GM23338 (cell line): ENCODE measurements around the gene SIRT2. TPM values are rescaled to one million over a fixed set of nuclear protein-coding genes. Genes with fewer than 3 reads are reported as not detected.

Experiments
- ATAC-seq: fragments of 200-7000 bp; cut with Tn5 transposase; 3 replicates; pipeline ENCODE4 v1.9.1; 2020
- DNase-seq: peaks from one replicate; pipeline ENCODE4 v3.0.0-alpha.2; 2015; ENCODE audit warnings: low spot score
- H2AFZ ChIP-seq: fragments of 200-600 bp; sonication (generic); 2 replicates; pipeline ENCODE4 v1.8.0; 2016; ENCODE audit warnings: antibody characterized with exemption, mild to moderate bottlenecking, moderate library complexity
- H3F3A ChIP-seq: fragments of 200-600 bp; sonication (generic); replicated peaks from 2 replicates; pipeline ENCODE4 v1.8.0; 2017; ENCODE audit warnings: antibody characterized with exemption, mixed run types, low read depth
- H3K27ac ChIP-seq: fragments of 200-600 bp; sonication (generic); 2 replicates; pipeline ENCODE4 v1.6.1; 2016; ENCODE audit warnings: low read depth
- H3K27me3 ChIP-seq: fragments of 200-600 bp; sonication (generic); 2 replicates; pipeline ENCODE4 v1.8.0; 2016; ENCODE audit warnings: mild to moderate bottlenecking, mixed run types, moderate library complexity; ENCODE audit not compliant: insufficient read depth
- H3K36me3 ChIP-seq: fragments of 200-600 bp; sonication (generic); 2 replicates; pipeline ENCODE4 v1.8.0; 2016; ENCODE audit warnings: mild to moderate bottlenecking; ENCODE audit not compliant: insufficient read depth
- H3K4me1 ChIP-seq: fragments of 200-600 bp; sonication (generic); 2 replicates; pipeline ENCODE4 v1.8.0; 2016; ENCODE audit warnings: mild to moderate bottlenecking, moderate library complexity; ENCODE audit not compliant: insufficient read depth
- H3K4me2 ChIP-seq: fragments of 200-600 bp; sonication (generic); 2 replicates; pipeline ENCODE4 v1.7.1; 2017; ENCODE audit warnings: mixed run types
- H3K4me3 ChIP-seq: fragments of 200-600 bp; sonication (generic); 2 replicates; pipeline ENCODE4 v1.6.1; 2016; ENCODE audit warnings: mixed run types
- H3K79me2 ChIP-seq: fragments of 200-600 bp; sonication (generic); replicated peaks from 2 replicates; pipeline ENCODE4 v1.8.0; 2017; ENCODE audit warnings: mild to moderate bottlenecking; ENCODE audit not compliant: insufficient read depth
- H3K9me2 ChIP-seq: fragments of 200-600 bp; sonication (generic); 2 replicates; pipeline ENCODE4 v1.8.0; 2017; ENCODE audit not compliant: insufficient read depth
- H4K20me1 ChIP-seq: fragments of 200-600 bp; sonication (generic); replicated peaks from 2 replicates; pipeline ENCODE4 v1.8.0; 2017; ENCODE audit warnings: mild to moderate bottlenecking; ENCODE audit not compliant: insufficient read depth
- H3K27ac Mint-ChIP-seq: 2 replicates; pipeline ENCODE4 v1.8.0; 2020; ENCODE audit warnings: inconsistent platforms, mild to moderate bottlenecking, moderate library complexity, mixed read lengths
- H3K27me3 Mint-ChIP-seq: 3 replicates; pipeline ENCODE4 v1.8.0; 2022; ENCODE audit warnings: low read depth, mild to moderate bottlenecking, moderate library complexity, mixed read lengths, inconsistent platforms; ENCODE audit not compliant: insufficient read depth, poor library complexity
- H3K36me3 Mint-ChIP-seq: 3 replicates; pipeline ENCODE4 v1.8.0; 2021; ENCODE audit warnings: low read depth, mild to moderate bottlenecking, inconsistent platforms, moderate library complexity, mixed read lengths
- H3K4me1 Mint-ChIP-seq: 3 replicates; pipeline ENCODE4 v1.8.0; 2020; ENCODE audit warnings: mild to moderate bottlenecking, inconsistent platforms, mixed read lengths
- H3K4me3 Mint-ChIP-seq: 3 replicates; pipeline ENCODE4 v1.8.0; 2021; ENCODE audit warnings: moderate library complexity, mild to moderate bottlenecking, inconsistent platforms, mixed read lengths
- H3K9me3 Mint-ChIP-seq: 3 replicates; pipeline ENCODE4 v1.8.0; 2020; ENCODE audit warnings: moderate library complexity, mild to moderate bottlenecking, inconsistent platforms, mixed read lengths
- CREB1 ChIP-seq: fragments of 250-450 bp; sonication (Bioruptor Pico); IDR thresholded peaks from 2 replicates; pipeline ENCODE4 v1.5.0; 2020; ENCODE audit warnings: low read depth, mild to moderate bottlenecking, moderate library complexity
- EZH2phosphoT487 ChIP-seq: fragments of 200-600 bp; sonication (generic); IDR thresholded peaks from one replicate; pipeline ENCODE4 v1.8.1; 2018; ENCODE audit warnings: antibody characterized with exemption; ENCODE audit not compliant: unreplicated experiment
- JUNB ChIP-seq: IDR thresholded peaks from one replicate; pipeline ENCODE4 v1.6.1; 2016; ENCODE audit warnings: antibody characterized with exemption; ENCODE audit not compliant: unreplicated experiment
- NANOG ChIP-seq: IDR thresholded peaks from 2 replicates; pipeline ENCODE4 v1.6.1; 2016; ENCODE audit warnings: antibody characterized with exemption, borderline replicate concordance
- POLR2AphosphoS5 ChIP-seq: IDR thresholded peaks from 2 replicates; pipeline ENCODE4 v1.6.1; 2016; ENCODE audit warnings: antibody characterized with exemption, low read depth
- STAT1 ChIP-seq: IDR thresholded peaks from one replicate; pipeline ENCODE4 v1.6.1; 2016; ENCODE audit warnings: antibody characterized with exemption; ENCODE audit not compliant: unreplicated experiment
- ZNF331 ChIP-seq: fragments of 250-450 bp; sonication (Bioruptor Pico); IDR thresholded peaks from 2 replicates; pipeline ENCODE4 v1.5.0; 2020; ENCODE audit warnings: low read depth, mild to moderate bottlenecking, moderate library complexity
- polyA plus RNA-seq: library from polyadenylated mRNA; unstranded; fragments of >200 nt; fragmentation: Nextera tagmentation; extraction: Ambion mirVana; gene quantifications from 2 replicates; pipeline ENCODE4 v1.2.1, GENCODE V29; 2016
- total RNA-seq: library from RNA; depleted of rRNA; stranded (reverse); fragments of >200 nt; shearing (Covaris generic); gene quantifications from 2 replicates; pipeline ENCODE4 v1.2.3, GENCODE V29; 2014
- TF ChIP-seq, protein P1 (sequence below), 2 experiments: fragments of 200-600 bp in 1 of 2; sonication (generic) in 1 of 2; conservative IDR thresholded peaks; 2 replicates each; pipeline versions ENCODE4 v1.5.1 to v1.6.1; 2016 to 2017; ENCODE audit warnings: antibody characterized with exemption in 2 of 2, low read depth in 2 of 2, mild to moderate bottlenecking in 2 of 2, moderate library complexity in 1 of 2
- TF ChIP-seq, protein P2 (sequence below): IDR thresholded peaks from 2 replicates; pipeline ENCODE4 v1.6.1; 2016; ENCODE audit warnings: antibody characterized with exemption

Gene SIRT2
- total and polyA plus RNA-seq, 2 experiments from 2014 or later: 2.7 to 8.4 TPM

DNA sequence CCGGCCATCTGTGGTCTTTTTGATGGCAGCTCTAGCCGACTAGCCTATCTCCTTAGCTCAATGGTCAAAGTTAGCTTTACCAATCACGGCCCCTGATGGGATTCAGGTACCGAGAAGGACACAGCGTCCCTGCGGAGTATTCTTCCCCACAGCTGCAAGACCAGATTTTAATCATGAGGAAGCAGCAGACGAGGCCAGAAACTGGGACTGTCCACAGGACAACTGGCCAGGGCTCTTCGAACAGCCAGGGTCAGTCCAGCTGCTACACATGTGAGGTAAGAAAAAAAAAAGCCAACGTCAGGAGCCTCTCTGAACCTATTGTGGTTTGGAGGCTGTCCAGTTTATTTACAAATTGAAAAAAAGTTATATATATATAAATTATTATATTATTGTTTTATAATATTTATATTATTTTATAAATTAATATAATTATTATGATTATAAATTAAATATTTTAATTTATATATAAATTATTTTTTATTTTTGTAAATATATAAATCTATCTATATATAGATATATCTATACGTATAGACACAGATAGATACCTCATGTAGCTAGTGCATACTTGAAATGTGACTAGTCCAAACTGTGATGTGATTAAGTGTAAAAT, 32.1 kb downstream of the SIRT2 start:
- ATAC-seq: no peak
- TF ChIP-seq NANOG (no peak), ZNF331 (CRISPR knock-in tag) (no peak)
- TF ChIP-seq, protein P1, sequence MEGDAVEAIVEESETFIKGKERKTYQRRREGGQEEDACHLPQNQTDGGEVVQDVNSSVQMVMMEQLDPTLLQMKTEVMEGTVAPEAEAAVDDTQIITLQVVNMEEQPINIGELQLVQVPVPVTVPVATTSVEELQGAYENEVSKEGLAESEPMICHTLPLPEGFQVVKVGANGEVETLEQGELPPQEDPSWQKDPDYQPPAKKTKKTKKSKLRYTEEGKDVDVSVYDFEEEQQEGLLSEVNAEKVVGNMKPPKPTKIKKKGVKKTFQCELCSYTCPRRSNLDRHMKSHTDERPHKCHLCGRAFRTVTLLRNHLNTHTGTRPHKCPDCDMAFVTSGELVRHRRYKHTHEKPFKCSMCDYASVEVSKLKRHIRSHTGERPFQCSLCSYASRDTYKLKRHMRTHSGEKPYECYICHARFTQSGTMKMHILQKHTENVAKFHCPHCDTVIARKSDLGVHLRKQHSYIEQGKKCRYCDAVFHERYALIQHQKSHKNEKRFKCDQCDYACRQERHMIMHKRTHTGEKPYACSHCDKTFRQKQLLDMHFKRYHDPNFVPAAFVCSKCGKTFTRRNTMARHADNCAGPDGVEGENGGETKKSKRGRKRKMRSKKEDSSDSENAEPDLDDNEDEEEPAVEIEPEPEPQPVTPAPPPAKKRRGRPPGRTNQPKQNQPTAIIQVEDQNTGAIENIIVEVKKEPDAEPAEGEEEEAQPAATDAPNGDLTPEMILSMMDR (conservative IDR thresholded peaks at IDR 0.05; ENCODE audit: low read depth in 2 of 2): no peak
- Mint-ChIP-seq H3K36me3 (no peaks in the 10 kb centered on the region), H3K27ac (no peak overlapping the region), H3K9me3 (no peaks in the 10 kb centered on the region; the same call in 1 of the 3 replicates), H3K27me3 (peaks cover 11% of the 10 kb centered on the region), H3K4me1 (peaks cover 8% of the 10 kb centered on the region; the same call in 2 of the 3 replicates), H3K4me3 (no peak overlapping the region)
- Histone ChIP-seq H3K4me2 (no peak overlapping the region), H3K4me1 (no peaks in the 10 kb centered on the region), H3K79me2 (no peaks in the 10 kb centered on the region), H3K4me3 (no peak overlapping the region), H3F3A (peaks cover 7% of the 10 kb centered on the region; the same call in 1 of the 2 replicates), H4K20me1 (no peaks in the 10 kb centered on the region), H3K27ac (no peak overlapping the region), H3K9me2 (no peaks in the 10 kb centered on the region), H2AFZ (no peak overlapping the region), H3K27me3 (peaks cover 19% of the 10 kb centered on the region), H3K36me3 (no peaks in the 10 kb centered on the region)
- DNase-seq: no peak

DNA sequence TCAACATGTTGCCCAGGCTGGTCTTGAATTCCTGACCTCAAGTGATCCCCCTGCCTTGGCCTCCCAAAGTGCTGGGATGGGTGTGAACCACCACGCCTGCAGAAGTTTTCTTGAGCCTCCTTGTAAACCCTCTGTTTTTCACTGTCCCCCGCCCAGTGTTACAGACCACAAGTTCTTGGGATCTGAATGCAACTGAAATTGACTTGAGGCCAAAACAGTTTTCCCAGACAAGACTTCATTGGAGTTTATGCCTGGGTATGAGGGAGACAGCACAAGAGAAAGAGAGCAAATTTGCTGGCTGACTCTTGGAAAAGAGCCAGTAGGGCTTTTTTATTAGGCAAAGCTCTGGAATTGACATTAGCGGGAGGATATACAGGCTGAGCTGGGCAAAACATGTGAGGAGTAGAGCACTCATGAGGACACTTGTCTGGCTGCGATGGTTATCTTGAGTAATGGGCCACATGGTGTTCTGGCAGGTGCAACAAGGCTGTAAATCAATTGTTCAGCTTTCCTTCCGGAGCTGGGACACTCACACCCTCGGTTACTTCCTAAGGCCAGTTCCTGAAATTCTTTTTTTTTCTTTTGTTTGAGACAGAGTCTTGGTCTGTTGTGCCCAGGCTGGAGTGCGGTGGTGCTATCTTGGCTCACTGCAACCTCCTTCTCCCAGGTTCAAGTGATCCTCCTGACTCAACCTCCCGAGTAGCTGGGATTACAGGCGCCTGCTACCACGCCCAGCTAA, 36.9 kb downstream of the SIRT2 start:
- no peak for DNase-seq
- H3F3A ChIP-seq: no peaks in the 10 kb centered on the region
- no peak overlapping the region for H3K4me3 Mint-ChIP-seq
- H2AFZ ChIP-seq: no peak overlapping the region; the same call in 1 of the 2 replicates
- H3K27ac ChIP-seq: no peak overlapping the region
- H3K27ac Mint-ChIP-seq: no peak overlapping the region
- H3K9me2 ChIP-seq: no peaks in the 10 kb centered on the region
- no peaks in the 10 kb centered on the region for H3K36me3 ChIP-seq
- peaks cover 3% of the 10 kb centered on the region for H3K27me3 Mint-ChIP-seq
- no peaks in the 10 kb centered on the region for H3K4me1 ChIP-seq
- no peak overlapping the region for H3K4me2 ChIP-seq
- no peak overlapping the region for H3K4me3 ChIP-seq
- no peak for ATAC-seq
- H4K20me1 ChIP-seq: no peaks in the 10 kb centered on the region
- H3K36me3 Mint-ChIP-seq: no peaks in the 10 kb centered on the region; the same call in 2 of the 3 replicates
- peaks cover 3% of the 10 kb centered on the region; the same call in 2 of the 3 replicates for H3K4me1 Mint-ChIP-seq
- H3K9me3 Mint-ChIP-seq: peaks cover 1% of the 10 kb centered on the region; the same call in 1 of the 3 replicates
- H3K27me3 ChIP-seq: no peaks in the 10 kb centered on the region
- TF ChIP-seq STAT1: no peak
- TF ChIP-seq, protein P2, sequence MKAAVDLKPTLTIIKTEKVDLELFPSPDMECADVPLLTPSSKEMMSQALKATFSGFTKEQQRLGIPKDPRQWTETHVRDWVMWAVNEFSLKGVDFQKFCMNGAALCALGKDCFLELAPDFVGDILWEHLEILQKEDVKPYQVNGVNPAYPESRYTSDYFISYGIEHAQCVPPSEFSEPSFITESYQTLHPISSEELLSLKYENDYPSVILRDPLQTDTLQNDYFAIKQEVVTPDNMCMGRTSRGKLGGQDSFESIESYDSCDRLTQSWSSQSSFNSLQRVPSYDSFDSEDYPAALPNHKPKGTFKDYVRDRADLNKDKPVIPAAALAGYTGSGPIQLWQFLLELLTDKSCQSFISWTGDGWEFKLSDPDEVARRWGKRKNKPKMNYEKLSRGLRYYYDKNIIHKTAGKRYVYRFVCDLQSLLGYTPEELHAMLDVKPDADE: no peak
- H3K79me2 ChIP-seq: no peaks in the 10 kb centered on the region

DNA sequence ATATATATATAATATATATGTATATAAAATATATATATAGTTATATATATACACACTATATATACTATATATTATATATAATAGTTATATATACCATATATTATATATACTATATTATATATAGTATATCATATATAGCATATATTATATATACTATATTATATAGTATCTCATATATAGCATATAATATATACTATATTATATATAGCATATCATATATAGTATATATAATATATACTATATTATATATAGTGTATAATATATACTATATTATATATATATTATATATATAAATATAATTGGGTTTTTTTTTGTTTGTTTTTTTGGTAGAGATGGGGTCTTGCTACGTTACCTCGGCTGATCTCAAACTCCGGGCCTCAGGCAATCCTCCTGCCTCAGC, 38.0 kb downstream of the SIRT2 start:
- Mint-ChIP-seq H3K36me3 (peaks cover 5% of the 10 kb centered on the region; the same call in 2 of the 3 replicates), H3K4me3 (no peak overlapping the region), H3K27ac (no peak overlapping the region), H3K27me3 (peaks cover 3% of the 10 kb centered on the region), H3K9me3 (peaks cover 11% of the 10 kb centered on the region), H3K4me1 (peaks cover 3% of the 10 kb centered on the region; the same call in 2 of the 3 replicates)
- Histone ChIP-seq H2AFZ (no peak overlapping the region), H3K4me3 (no peak overlapping the region), H3K79me2 (no peaks in the 10 kb centered on the region), H3K4me2 (no peak overlapping the region), H3K27ac (no peak overlapping the region), H3K4me1 (no peaks in the 10 kb centered on the region), H3F3A (no peaks in the 10 kb centered on the region), H4K20me1 (no peaks in the 10 kb centered on the region), H3K9me2 (no peaks in the 10 kb centered on the region), H3K27me3 (no peaks in the 10 kb centered on the region), H3K36me3 (no peaks in the 10 kb centered on the region)
- DNase-seq (no peak), ATAC-seq (no peak)
- TF ChIP-seq JUNB: no peak
- TF ChIP-seq CREB1 (CRISPR knock-in tag): no peak
- TF ChIP-seq, protein P1 (conservative IDR thresholded peaks at IDR 0.05; ENCODE audit: low read depth in 2 of 2): no peak
- no peak for TF ChIP-seq POLR2AphosphoS5
- no peak for TF ChIP-seq NANOG
- TF ChIP-seq, protein P2: no peak
- no peak for TF ChIP-seq EZH2phosphoT487
- no peak for TF ChIP-seq ZNF331 (CRISPR knock-in tag)
